ENCODE results near the gene TMEM156. TPM values are rescaled to one million over a fixed set of nuclear protein-coding genes. Genes with fewer than 3 reads are reported as not detected.

Gene TMEM156
- polyA plus RNA-seq, 1 experiment: 0.07 TPM

GRCh38 chr4:38935391-38936073 lies 96.7 kb downstream of the TMEM156 start:
- no peak overlapping the region for H3K4me3 ChIP-seq (ENCODE audit: low read depth, low read length)
- TF ChIP-seq, protein P1, sequence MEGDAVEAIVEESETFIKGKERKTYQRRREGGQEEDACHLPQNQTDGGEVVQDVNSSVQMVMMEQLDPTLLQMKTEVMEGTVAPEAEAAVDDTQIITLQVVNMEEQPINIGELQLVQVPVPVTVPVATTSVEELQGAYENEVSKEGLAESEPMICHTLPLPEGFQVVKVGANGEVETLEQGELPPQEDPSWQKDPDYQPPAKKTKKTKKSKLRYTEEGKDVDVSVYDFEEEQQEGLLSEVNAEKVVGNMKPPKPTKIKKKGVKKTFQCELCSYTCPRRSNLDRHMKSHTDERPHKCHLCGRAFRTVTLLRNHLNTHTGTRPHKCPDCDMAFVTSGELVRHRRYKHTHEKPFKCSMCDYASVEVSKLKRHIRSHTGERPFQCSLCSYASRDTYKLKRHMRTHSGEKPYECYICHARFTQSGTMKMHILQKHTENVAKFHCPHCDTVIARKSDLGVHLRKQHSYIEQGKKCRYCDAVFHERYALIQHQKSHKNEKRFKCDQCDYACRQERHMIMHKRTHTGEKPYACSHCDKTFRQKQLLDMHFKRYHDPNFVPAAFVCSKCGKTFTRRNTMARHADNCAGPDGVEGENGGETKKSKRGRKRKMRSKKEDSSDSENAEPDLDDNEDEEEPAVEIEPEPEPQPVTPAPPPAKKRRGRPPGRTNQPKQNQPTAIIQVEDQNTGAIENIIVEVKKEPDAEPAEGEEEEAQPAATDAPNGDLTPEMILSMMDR (IDR thresholded peaks at IDR 0.05; ENCODE audit: insufficient read depth, low read depth, low read length): no peak
- peaks cover 25% of the 10 kb centered on the region for H3K36me3 ChIP-seq (ENCODE audit: control insufficient read depth, insufficient read depth, low read length)
- no peaks in the 10 kb centered on the region for H3K27me3 ChIP-seq (ENCODE audit: control insufficient read depth, insufficient read depth, low read length)
- CTCF ChIA-PET: interaction anchor here (1.4 kb wide), 1 partner anchor 199 kb away, joined by 10 read pairs; no protein-coding TSS in a partner anchor
- POLR2A ChIA-PET: interaction anchor here (0.6 to 0.7 kb wide), 2 partner anchors 58 to 205 kb away, joined by 5 to 8 read pairs; no protein-coding TSS in a partner anchor
- peak; percentile 98 for DNase-seq (ENCODE audit: low read depth)

DNA sequence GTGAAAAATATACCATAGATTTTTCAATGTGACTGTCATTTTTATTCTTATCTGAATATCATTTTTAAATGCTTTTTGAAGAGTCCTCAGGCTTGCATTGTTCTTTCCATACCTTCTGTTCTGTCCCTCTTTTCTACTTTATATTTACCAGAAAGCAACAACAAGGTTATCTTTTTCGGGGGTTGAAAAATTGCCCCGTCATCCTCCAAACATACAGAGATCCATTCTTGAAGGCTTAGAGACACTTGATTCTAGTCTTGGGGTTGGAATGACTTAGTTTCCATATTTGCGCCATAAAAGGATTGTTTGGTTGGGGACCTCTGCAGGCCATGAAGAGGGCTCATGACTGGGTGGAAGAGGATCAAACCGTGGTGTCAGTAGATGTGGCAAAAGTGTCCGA lies 101.1 kb downstream of the TMEM156 start:
- POLR2A ChIA-PET: no interaction called here

GRCh38 chr4:38930707-38931106 lies 101.5 kb downstream of the TMEM156 start:
- CTCF ChIA-PET: no interaction called here
- Histone ChIP-seq H3K36me3 (ENCODE audit: control insufficient read depth, insufficient read depth, low read length) (peaks cover 35% of the 10 kb centered on the region), H3K27me3 (ENCODE audit: control insufficient read depth, insufficient read depth, low read length) (no peaks in the 10 kb centered on the region), H3K4me3 (ENCODE audit: low read depth, low read length) (no peak overlapping the region)
- TF ChIP-seq, protein P1 (IDR thresholded peaks at IDR 0.05; ENCODE audit: insufficient read depth, low read depth, low read length): no peak
- POLR2A ChIA-PET: no interaction called here
- DNase-seq (ENCODE audit: low read depth): no peak

More for the DNA sequence above, 101.1 kb downstream of the TMEM156 start:
- TF ChIP-seq, protein P1 (IDR thresholded peaks at IDR 0.05; ENCODE audit: insufficient read depth, low read depth, low read length): no peak
- H3K27me3 ChIP-seq (ENCODE audit: control insufficient read depth, insufficient read depth, low read length): no peaks in the 10 kb centered on the region
- DNase-seq (ENCODE audit: low read depth): no peak
- H3K36me3 ChIP-seq (ENCODE audit: control insufficient read depth, insufficient read depth, low read length): peaks cover 33% of the 10 kb centered on the region
- no peak overlapping the region for H3K4me3 ChIP-seq (ENCODE audit: low read depth, low read length)
- CTCF ChIA-PET: interaction anchor here (1.2 kb wide), 1 partner anchor 70 kb away, joined by 3 read pairs; no protein-coding TSS in a partner anchor

DNA sequence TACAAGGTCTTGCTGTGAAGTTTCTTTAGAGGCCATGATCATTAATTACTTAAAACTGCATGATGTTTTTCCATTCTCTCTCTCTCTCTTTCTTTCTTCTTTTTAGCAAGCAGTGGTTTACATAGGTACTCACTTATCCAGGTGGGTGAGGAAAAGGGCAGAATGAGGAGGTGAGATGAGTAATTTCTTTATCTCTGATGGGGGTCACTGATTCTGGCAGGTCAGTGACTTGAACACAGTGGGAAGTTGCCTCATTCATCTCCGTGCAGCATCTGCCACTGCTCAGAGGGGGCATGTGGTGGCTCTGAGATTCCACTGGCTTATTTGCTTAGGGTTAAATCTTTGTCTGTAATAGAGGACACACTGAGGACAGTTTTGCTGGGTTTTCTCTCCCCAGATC lies 102.0 kb downstream of the TMEM156 start:
- no peak for DNase-seq (ENCODE audit: low read depth)
- TF ChIP-seq, protein P1 (IDR thresholded peaks at IDR 0.05; ENCODE audit: insufficient read depth, low read depth, low read length): no peak
- POLR2A ChIA-PET: no interaction called here
- H3K36me3 ChIP-seq (ENCODE audit: control insufficient read depth, insufficient read depth, low read length): peaks cover 35% of the 10 kb centered on the region
- H3K27me3 ChIP-seq (ENCODE audit: control insufficient read depth, insufficient read depth, low read length): no peaks in the 10 kb centered on the region
- H3K4me3 ChIP-seq (ENCODE audit: low read depth, low read length): no peak overlapping the region
- CTCF ChIA-PET: no interaction called here

DNA sequence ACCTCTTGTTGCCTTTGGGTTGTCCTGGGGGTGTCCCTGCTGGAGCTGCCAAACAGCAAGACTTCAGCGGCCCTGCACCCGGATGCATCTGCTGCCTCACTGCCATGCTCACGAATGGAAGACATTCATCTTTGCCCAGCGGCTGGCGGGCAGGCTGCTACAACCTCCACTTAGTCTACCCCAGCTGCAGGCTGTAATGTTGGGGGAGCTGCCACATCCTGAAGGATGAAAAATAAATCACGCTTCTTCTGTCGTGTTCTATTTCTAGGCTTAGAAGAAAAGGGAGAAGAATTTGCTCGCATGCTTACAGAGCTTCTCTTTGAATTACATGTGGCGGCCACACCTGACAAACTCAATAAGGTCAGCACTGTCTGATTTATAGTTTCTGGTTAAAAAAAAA lies 103.2 kb downstream of the TMEM156 start:
- DNase-seq (ENCODE audit: low read depth): no peak
- ChIA-PET POLR2A (no interaction called here), CTCF (interaction anchor here (0.5 to 0.7 kb wide), 2 partner anchors 34 to 193 kb away, joined by 3 read pairs; no protein-coding TSS in a partner anchor)
- Histone ChIP-seq H3K36me3 (ENCODE audit: control insufficient read depth, insufficient read depth, low read length) (peaks cover 35% of the 10 kb centered on the region), H3K4me3 (ENCODE audit: low read depth, low read length) (no peak overlapping the region), H3K27me3 (ENCODE audit: control insufficient read depth, insufficient read depth, low read length) (no peaks in the 10 kb centered on the region)
- TF ChIP-seq, protein P1 (IDR thresholded peaks at IDR 0.05; ENCODE audit: insufficient read depth, low read depth, low read length): no peak
